Testis (tissue), 2 donors: ENCODE data around the gene IL18R1.

ENCODE experiments used
- POLR2A ChIP-seq: fragments of 450-650 bp; IDR thresholded peaks from one replicate; pipeline ENCODE4 v1.6.1; 2017; ENCODE audit warnings: antibody characterized with exemption, mild to moderate bottlenecking, moderate library complexity
- TF ChIP-seq, protein P1 (sequence below), 3 experiments: fragments of 450-650 bp in 2 of 3; fragments of 200-600 bp in 1 of 3; sonication (generic) in 1 of 3; IDR thresholded peaks; one replicate each; pipeline ENCODE4 v1.5.1; 2016 to 2019; ENCODE audit warnings: antibody characterized with exemption in 3 of 3, mild to moderate bottlenecking in 2 of 3, moderate library complexity in 1 of 3

DNA sequence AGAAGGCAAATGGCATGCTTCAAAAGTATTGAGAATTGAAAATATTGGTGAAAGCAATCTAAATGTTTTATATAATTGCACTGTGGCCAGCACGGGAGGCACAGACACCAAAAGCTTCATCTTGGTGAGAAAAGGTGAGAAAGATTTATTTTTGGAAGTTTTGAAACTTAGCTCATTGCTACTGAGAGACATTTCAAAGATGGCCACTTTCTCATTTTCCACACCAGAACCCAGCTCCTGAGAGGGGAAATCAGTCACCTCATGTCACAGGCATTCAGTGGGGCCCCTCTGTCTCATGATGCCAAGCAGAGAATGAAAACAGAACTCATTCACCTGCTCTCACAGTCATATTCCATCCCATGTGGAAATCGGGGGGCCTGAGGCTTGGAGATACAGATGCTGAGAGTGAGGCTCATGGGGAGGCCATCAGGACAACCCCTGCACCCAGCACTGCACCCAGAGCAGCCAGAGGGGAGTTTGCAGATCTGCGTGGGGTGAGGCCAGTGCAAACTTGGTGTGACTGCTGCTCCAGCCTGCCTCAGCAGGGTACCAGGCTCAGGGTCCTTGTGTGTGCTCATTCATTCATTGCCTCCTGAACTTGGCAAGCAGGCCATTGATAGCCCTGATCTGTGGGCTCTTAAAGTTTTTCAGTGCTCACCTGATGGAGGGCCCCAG lies 31.4 kb downstream of the IL18R1 start:
- TF ChIP-seq, protein P1, sequence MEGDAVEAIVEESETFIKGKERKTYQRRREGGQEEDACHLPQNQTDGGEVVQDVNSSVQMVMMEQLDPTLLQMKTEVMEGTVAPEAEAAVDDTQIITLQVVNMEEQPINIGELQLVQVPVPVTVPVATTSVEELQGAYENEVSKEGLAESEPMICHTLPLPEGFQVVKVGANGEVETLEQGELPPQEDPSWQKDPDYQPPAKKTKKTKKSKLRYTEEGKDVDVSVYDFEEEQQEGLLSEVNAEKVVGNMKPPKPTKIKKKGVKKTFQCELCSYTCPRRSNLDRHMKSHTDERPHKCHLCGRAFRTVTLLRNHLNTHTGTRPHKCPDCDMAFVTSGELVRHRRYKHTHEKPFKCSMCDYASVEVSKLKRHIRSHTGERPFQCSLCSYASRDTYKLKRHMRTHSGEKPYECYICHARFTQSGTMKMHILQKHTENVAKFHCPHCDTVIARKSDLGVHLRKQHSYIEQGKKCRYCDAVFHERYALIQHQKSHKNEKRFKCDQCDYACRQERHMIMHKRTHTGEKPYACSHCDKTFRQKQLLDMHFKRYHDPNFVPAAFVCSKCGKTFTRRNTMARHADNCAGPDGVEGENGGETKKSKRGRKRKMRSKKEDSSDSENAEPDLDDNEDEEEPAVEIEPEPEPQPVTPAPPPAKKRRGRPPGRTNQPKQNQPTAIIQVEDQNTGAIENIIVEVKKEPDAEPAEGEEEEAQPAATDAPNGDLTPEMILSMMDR (IDR thresholded peaks at IDR 0.05) = no peak
- TF ChIP-seq POLR2A = no peak
